GM18868 (cell line): Measurements from ENCODE around the gene ESYT1.
"Not testable (repeated sequence)": the region's sequence is repeated elsewhere in the genome, so short reads cannot be mapped to it uniquely, and the experiment has no call there.

Source experiments
- ATAC-seq: cut with Tn5 transposase; IDR thresholded peaks from one replicate; pipeline ENCODE4 v1.9.1; 2021; ENCODE audit warnings: mild to moderate bottlenecking, moderate library complexity; ENCODE audit not compliant: unreplicated experiment

The ESYT1 gene

DNA sequence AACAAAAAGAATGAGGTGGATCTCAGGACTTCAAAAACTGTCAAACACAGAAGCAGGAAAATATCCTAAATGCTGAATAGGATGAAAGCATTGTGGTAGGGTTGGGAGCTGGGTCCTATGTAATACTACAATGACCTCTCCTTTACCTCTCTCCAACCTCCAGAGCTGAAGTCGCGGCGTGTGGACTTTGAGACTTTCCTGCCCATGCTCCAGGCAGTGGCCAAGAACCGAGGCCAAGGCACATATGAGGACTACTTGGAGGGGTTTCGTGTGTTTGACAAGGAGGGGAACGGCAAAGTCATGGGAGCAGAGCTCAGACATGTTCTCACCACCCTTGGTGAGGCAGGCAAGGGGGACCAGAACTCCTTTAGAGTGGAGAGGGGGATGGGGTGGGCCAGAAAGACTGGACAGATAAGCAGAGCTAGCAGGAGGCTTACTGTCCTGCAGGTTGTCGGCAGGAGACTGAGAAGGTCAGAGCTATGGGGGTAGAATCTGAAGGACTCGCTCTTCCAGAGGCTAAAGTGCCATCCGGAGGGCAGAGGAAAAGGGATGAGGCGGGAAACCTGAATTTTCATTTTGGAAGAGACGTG, 27.3 kb downstream of the ESYT1 start:
- no peak for ATAC-seq

DNA sequence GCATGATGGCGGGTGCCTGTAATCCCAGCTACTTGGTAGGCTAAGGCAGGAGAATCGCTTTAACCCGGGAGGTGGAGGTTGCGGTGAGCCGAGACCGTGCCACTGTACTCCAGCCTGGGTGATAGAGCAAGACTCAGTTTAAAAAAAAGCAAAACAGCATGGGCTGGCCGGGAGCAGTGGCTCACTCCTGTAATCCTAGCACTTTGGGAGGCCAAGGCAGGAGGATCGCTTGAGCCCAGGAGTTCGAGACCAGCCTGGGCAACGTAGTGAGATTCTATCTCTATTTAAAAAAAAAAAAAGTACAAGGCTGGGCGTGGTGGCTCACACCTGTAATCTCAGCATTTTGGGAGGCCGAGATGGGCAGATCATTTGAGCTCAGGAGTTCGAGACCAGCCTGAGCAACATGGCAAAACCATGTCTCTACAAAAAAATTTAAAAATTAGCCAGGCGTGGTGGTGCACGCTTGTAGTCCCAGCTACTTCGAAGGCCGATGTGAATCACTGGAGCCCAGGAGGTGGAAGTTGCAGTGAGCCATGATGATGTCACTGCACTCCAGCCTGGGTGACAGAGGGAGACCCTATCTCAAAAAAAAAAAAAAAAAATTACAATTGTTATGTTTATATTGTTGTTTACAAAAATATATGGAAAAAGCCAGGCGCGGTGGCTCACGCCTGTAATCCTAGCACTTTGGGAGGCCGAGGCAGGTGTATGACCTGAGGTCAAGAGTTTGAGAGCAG, 28.6 kb downstream of the ESYT1 start:
- not testable (repeated sequence) for ATAC-seq

DNA sequence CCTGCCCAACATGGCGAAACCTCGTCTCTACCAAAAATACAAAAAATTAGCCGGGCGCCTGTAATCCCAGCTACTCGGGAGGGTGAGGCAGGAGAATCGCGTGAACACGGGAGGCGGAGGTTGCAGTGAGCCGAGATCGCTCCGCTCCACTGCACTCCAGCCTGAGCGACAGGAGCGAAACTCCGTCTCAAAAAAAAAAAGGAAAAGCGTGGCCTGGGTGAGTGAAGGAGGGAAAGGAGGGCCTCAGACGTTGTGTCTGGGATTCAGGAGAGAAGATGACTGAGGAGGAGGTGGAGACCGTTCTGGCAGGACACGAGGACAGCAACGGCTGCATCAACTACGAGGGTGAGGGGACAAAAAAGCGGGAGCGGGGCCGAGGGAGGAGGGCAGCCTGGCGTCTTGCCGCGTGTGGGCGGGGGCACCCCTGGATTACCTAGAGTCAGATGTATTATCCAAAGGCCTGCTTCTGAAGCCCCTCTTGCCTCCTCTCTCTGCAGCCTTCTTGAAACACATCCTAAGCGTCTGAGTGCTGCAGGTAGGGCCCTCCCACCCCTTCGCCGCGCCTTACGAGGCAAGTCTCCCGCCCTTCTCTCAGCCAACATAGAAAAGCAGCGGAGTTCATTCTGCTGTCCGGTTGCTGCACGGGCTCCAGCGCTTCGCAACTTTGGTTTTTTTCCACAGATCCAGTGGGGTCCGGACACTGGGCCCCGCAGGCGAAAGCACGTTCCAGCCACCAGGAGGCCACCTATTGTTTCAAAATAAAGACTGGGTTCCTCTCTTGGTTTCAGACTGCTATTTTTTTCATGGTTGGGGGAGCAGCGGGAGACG, 29.3 kb downstream of the ESYT1 start:
- peak; percentile 35 for ATAC-seq

DNA sequence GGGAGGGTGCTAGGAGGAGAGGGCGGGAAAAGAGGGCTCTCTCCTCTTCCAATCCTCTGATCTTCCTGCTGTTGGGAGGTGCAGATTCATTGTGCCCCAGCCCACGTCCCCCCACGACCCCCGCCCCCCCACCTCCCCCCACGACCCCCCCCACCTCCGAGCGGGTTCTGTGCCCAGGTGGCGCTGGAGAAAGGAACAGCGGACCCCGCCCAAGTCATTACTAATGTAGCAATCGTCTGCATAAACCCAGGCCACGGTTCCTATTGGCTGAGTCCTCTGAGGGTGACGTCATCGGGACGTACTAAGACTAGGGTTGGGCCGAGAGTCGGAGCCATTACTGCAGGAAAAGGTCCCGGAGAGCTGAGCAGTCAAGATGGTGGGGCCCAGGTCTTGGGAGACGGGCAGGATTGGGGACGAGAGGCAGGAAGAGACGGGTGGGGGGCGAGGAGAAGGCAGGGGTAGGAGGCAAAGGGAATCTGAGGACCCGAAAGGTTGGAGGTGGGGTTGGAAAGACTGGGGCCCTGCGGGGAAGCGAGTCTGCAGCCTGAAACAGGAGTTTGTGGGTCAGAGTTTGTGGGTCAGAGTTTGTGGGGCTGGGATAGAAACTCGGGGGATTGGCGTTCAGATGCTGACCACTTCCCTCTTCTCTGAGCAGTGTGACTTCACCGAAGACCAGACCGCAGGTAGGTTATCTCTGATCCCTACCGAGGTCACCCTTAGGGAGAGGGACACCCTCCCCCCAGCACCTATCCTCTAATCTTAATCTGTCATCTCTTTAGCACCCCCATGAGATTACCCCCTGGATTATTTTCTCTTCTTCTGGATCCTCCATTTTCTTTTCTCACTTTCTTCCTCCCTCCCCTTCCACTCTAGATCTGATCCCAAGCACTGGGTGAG, 30.2 kb downstream of the ESYT1 start, which contains the start of gene MYL6:
Gene MYL6, plus strand, starts transcription at position 331 of the 897 bp plus-strand sequence. Its CDS starts 43 bp downstream, at position 374.
- peak; percentile 89 for ATAC-seq

DNA sequence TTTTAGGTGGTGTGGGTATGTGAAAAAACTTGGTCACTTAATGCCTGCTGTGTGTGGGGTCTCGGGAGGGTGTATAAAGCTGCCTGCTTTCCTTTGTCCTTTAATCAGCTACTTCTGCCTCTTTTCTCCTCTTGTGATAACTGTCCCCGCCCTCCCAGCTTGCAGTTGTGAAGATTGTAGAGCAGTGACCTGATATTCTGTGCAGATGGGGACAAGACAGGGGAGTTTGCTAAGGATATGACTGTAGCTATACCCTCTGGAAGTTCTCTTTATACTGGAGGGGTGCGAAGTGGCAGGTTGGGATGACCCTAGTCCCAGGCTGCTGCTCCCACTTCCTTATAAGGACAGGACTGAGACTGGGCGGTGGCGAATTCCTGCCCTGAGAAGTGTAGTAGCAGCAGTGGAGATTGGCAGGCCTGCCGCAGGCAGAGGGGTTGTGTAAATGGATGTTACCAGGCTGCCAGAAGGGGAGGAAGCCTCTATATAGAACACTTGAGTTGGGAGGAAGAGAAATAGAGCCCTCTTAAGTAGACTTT, 30.9 kb downstream of the ESYT1 start:
- no peak for ATAC-seq

DNA sequence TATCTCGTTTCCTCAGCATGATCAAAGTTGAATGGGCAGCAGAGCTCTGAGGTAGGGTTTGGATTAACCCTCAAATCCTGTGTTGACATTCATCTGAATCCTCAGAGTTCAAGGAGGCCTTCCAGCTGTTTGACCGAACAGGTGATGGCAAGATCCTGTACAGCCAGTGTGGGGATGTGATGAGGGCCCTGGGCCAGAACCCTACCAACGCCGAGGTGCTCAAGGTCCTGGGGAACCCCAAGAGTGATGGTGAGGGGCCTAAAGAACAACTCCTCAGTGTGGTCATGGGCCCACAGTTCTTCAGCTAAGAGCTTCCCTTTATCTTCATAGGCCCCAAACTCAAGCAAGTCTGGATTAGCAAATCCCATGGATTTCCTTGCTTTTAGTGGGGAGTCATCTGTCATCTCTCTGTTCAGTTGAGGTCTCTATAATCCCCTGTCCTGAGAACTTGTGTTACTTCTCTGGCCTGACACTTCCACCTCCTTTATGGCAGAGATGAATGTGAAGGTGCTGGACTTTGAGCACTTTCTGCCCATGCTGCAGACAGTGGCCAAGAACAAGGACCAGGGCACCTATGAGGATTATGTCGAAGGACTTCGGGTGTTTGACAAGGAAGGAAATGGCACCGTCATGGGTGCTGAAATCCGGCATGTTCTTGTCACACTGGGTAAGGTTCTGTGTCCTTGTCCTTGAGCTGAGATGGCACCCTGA, 31.6 kb downstream of the ESYT1 start:
- no peak for ATAC-seq

DNA sequence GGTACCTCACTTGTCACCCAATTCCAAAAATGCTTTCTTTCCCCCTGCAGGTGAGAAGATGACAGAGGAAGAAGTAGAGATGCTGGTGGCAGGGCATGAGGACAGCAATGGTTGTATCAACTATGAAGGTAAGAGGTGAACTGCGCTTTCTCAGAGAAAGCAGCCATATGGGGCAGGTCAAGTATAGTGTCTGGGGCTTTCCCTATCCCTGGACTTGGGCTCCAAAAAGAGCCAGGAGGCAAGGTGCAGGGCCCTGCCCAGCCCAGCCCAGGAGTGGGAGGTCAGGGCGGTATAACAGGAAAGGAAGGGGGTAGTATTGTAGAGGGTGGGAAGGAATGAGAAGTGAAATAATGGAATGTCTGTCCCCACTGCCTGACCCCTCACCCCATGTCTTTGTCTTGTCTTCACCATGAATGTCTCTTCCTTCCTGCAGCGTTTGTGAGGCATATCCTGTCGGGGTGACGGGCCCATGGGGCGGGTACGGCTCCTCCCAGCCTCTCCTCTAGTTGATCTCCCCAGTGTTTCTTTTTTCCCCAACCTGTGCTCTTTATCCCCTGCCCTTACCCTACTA, 32.2 kb downstream of the ESYT1 start:
- no peak for ATAC-seq

DNA sequence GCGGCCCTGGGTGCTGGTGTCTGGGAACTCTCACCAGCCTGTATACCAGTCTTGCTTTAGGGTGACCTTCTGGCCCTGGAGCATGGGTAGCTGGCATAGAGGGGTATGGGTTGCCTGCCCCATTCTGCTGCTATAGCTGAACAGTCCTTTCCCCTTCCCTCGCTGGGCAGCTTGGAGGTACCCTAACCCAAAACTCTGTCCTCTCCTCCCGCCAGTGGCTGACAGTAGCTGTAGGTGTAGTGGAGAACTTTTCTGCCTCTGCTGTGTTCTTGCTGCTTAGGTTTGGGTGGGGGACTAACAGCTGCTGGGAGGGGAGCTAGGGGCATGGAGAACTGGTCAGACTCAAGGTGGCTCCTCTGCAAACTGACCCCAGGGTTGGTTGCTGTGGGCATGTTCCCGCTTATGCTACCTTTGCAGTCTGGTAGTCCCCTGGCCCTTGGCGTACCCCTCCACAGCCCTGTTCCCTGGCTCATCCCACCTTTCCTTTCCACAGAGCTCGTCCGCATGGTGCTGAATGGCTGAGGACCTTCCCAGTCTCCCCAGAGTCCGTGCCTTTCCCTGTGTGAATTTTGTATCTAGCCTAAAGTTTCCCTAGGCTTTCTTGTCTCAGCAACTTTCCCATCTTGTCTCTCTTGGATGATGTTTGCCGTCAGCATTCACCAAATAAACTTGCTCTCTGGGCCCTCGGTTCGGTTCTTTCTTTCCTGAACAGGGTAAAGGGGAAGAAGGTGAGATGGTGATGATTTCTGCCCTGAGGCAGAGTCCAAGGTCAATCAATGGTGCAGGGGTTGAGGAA, 33.0 kb downstream of the ESYT1 start:
- ATAC-seq: no peak

DNA sequence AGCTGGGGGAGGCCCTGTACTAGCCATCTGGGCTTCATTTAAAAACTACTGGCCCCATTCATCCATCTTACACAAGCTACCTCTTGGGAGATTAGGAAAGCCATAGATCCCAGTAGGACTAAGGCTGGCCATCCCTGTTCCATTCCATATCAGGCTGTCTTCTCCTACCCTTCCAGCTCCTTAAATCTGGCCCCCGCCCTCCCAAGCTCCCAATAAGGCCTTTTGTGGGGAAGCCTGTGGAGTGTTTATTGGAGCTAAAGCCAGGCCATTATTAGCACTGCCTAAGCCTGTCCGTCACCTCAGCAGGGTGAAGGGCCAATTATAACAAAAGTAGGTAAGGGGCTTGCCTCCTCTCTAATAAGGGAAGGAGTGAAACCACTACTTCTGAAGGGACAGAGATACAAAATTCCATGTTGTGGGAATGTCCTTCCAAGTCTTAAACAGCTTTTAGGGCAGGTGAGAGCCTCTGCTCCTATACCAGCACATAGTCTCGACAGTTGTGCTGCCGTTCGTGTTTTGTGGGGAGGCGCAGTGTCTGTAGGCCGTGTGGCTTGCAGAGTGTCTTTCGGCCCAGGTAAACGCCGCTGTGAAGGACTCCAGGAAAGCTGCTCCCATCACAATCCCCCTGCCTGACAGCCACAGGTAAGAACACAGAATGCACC, 33.8 kb downstream of the ESYT1 start:
- no peak for ATAC-seq

DNA sequence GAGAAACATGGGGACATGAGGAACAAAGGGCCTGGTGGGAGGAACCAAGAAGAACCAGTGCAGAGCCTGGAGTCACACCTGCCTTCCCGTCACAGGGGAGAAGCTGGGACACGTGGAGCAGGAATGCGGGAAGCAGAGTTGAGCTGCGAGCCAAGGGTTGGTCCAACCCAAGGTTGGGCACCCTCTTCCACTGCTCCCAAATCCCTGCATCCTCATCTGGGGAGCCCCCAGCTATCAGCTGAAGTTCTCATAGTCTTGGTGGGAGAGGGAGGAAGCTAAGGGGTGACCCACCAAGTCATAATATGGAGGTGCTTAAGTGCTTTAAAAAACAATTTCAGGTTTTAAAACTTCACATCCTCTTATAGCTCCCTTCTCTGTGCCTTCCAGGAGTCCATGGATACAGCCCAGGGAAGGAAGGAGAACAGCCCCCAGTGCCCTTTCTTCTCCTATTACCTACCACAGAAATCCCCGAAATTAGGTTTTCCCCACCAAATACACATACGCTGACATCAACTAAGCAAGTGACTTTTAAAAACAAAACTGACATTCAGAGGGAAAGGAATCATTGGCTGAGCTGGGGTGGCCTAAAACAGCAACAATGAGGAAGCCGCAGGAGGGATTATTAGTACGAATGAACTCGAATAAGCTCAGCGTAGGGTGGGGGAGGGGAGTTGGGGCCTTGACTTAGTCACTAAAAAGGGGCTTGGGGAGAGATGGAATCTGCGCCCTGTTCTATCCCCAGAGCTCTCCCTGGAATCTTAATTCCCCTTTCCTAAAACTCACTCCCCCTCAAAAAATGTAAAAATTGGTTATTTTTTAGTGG, 34.6 kb downstream of the ESYT1 start:
- ATAC-seq: no peak

DNA sequence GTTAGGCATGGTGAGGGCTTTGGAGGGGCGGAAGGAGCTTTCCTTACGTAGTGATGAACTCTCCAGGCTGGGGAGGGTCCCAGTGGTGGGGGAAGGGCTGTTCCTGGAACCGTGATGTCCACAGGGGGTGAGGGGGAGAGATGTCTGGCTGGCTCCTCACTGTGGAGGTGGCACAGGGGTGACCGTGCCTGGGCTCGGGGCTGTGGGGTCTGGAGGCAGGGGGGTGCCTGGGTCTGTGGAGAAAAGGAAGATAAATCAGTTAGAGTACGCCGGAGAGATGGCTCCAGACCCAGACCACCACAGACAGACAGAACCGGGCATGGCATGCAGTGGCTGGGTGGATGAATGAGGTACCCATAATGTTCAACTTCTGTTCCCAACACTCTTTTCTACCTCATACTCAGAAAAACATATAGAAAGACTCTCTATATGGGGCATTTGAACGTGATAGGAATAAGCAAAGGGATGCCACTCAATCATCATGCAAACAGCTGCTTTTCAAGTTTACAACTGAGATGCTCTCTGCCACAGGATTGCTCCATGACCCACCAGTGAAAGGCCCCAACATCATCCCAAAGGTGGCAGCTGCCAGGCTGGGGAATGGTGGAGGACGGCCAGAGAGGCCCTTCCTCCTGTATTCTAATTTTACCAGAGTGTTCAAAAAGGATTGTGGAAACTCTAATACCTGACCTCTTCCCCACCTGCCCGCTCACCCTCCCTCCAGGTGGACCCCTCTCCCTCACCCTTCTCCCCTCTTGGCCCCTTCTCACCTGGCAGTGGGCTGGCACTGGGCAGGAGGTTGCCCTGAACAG, 35.7 kb downstream of the ESYT1 start:
- ATAC-seq: no peak

DNA sequence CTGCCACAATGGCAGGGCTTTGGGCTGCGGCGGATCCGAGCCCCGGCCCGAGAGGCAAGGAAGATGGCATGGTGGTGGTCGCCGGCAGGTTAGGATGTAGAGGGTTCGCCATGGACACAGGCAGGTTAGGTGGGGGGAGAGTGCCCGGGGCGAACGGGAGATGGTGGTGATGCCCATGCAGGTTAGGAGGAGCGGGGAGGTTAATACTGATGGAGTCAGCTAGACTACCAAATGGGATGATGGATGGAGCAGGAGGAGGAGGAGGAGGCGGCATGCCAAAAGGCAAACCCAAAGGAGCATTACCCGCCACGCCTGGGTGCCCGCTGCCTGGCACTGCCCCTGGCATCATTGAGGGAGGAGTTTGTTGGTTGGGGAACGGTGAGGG, 36.3 kb downstream of the ESYT1 start:
- ATAC-seq: no peak

DNA sequence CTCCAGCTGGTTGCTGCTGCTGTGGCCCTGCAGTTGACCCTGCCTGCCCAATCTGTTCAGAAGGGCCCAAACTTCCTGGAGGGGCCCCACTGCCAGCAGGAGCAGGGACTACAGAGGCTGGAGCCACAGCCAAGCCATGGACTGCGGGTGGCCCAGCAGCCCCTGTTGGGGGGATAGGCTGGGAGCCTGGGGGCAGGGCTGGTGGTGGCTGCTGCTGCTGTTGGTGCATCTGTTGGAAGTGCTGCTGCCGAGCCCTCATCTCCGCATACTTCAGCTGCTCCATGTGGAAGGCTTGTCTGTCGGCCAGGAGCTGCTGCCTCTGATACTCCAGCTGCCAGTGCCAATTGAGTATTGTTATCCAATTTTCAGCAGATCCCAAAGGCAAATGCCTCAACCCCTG, 37.3 kb downstream of the ESYT1 start:
- no peak for ATAC-seq

DNA sequence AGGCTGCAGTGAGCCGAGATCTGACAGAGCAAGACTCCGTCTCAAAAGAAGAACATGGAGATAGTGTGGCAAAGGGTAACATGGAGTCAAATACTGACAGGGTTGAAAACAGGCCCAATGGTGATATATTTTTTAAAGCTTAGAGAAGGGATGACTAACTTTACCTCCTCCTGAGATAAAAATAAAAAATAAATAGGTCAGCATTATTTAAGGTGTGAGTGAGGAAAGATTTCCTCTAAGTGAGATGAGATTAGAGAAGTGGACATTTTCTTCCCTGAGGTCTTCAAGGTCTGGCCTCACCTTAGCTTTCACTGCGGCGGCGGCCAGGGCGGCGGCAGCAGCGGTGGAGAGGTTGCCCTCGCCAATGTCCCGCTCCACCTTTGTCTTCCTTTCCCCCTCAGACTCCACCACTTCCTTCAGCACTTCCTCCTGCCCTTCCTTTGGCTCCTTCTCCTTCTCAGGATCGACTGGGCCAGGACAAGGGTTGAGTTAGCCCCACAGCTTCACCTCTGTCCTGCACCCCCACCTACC, 41.2 kb downstream of the ESYT1 start:
- no peak for ATAC-seq

DNA sequence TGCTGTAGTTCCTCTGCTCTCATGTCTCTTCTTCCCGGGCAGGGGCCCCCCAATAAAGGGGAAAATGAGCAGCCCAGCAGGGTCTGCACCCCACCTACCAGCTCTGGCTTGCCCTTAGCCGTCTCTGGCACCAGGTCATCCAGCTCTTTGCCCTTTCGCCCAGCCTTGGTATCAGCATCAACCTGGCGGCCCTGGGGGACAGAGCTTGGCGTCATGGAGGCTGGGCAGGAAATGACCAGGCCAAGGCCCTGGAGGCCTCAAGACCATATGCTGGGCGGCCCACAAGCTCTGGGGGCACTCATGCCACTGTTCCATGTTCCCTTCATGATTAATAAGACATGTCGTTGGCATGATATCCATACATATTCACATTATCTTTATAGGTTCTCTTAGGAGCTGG, 44.8 kb downstream of the ESYT1 start:
- no peak for ATAC-seq

DNA sequence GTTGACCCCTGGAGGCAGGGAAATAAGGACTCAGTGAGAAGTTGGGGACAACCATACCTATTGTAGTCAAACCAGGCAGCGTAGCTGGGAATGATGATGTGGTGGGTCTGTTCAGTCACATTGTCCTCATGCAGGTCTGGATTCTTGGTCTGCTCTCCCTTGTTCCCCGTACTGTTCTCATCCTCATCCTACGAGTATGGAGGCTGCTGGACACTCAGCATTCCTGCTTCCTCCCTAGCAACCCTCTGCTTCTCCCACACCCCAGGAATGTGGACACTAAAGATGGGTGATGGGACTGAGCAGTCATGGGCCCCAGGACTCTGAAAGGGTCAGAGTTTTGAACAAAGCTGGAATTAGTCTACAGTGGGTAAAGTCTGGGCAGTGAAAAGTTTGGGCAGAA, 50.3 kb downstream of the ESYT1 start:
- no peak for ATAC-seq
